ENCODE results near the gene TOMM7.

Gene TOMM7

GRCh38 chr7:22821702-22822485, 755 bp downstream of the TOMM7 start:
- TF ChIP-seq FOXP2 (optimal IDR thresholded peaks at IDR 0.05; ENCODE audit: borderline replicate concordance, extremely low read depth, extremely low read length, insufficient read depth) (no peak), REST (IDR thresholded peaks at IDR 0.05; ENCODE audit: insufficient read depth in 1 of 2, low read depth in 2 of 2, low read length in 2 of 2) (no peak), TAF1 (IDR thresholded peaks at IDR 0.05; ENCODE audit: borderline replicate concordance, insufficient read depth, low read length) (no peak), POLR2AphosphoS5 (IDR thresholded peaks at IDR 0.05; ENCODE audit: low read depth, low read length) (no peak), SIN3A (IDR thresholded peaks at IDR 0.05; ENCODE audit: borderline replicate concordance, insufficient read depth, low read length) (no peak)

- TF ChIP-seq TAF1 (IDR thresholded peaks at IDR 0.05; ENCODE audit: borderline replicate concordance, insufficient read depth, low read length) (no peak), REST (IDR thresholded peaks at IDR 0.05; ENCODE audit: insufficient read depth in 1 of 2, low read depth in 2 of 2, low read length in 2 of 2) (no peak), POLR2AphosphoS5 (IDR thresholded peaks at IDR 0.05; ENCODE audit: low read depth, low read length) (no peak), FOXP2 (optimal IDR thresholded peaks at IDR 0.05; ENCODE audit: borderline replicate concordance, extremely low read depth, extremely low read length, insufficient read depth) (no peak), SIN3A (IDR thresholded peaks at IDR 0.05; ENCODE audit: borderline replicate concordance, insufficient read depth, low read length) (no peak)
Observed at GRCh38 chr7:22819476-22819875, 3.2 kb downstream of the TOMM7 start.

- TF ChIP-seq REST (IDR thresholded peaks at IDR 0.05; ENCODE audit: insufficient read depth in 1 of 2, low read depth in 2 of 2, low read length in 2 of 2): no peak
- TF ChIP-seq POLR2AphosphoS5 (IDR thresholded peaks at IDR 0.05; ENCODE audit: low read depth, low read length): no peak
- no peak for TF ChIP-seq TAF1 (IDR thresholded peaks at IDR 0.05; ENCODE audit: borderline replicate concordance, insufficient read depth, low read length)
- TF ChIP-seq FOXP2 (optimal IDR thresholded peaks at IDR 0.05; ENCODE audit: borderline replicate concordance, extremely low read depth, extremely low read length, insufficient read depth): no peak
- no peak for TF ChIP-seq SIN3A (IDR thresholded peaks at IDR 0.05; ENCODE audit: borderline replicate concordance, insufficient read depth, low read length)
Observed at GRCh38 chr7:22814261-22815208, 8.1 kb downstream of the TOMM7 start.

- TF ChIP-seq FOXP2 (optimal IDR thresholded peaks at IDR 0.05; ENCODE audit: borderline replicate concordance, extremely low read depth, extremely low read length, insufficient read depth) (no peak), TAF1 (IDR thresholded peaks at IDR 0.05; ENCODE audit: borderline replicate concordance, insufficient read depth, low read length) (no peak), SIN3A (IDR thresholded peaks at IDR 0.05; ENCODE audit: borderline replicate concordance, insufficient read depth, low read length) (no peak), REST (IDR thresholded peaks at IDR 0.05; ENCODE audit: insufficient read depth in 1 of 2, low read depth in 2 of 2, low read length in 2 of 2) (no peak), POLR2AphosphoS5 (IDR thresholded peaks at IDR 0.05; ENCODE audit: low read depth, low read length) (no peak)
Observed at GRCh38 chr7:22812353-22812752, 10.3 kb downstream of the TOMM7 start.

All from PFSK-1 (cell line).